CD4-positive, alpha-beta memory T cell (primary cell): ENCODE data around the gene RABEPK. TPM values are rescaled to one million over a fixed set of nuclear protein-coding genes. Genes with fewer than 3 reads are reported as not detected.
"Not testable (repeated sequence)": the region's sequence is repeated elsewhere in the genome, so short reads cannot be mapped to it uniquely, and the experiment has no call there.

Source experiments
- CTCF ChIA-PET: fragments of 350-600 bp; sonication (Branson Sonifier 250); formaldehyde crosslinking; loops from one replicate; lab custom pipeline; 2021; ENCODE audit warnings: inconsistent platforms; ENCODE audit not compliant: partially characterized antibody; lab: Charles Lee
- POLR2A ChIA-PET: fragments of 350-600 bp; sonication (Branson Sonifier 250); formaldehyde crosslinking; loops from one replicate; lab custom pipeline; 2021; ENCODE audit not compliant: partially characterized antibody; lab: Charles Lee
- DNase-seq, 5 donors: peaks; one replicate each; pipeline versions ENCODE4 v3.0.0 to v3.0.0-alpha.2; 2020 to 2022; ENCODE audit warnings: mixed read lengths in 1 of 5
- H3K27ac ChIP-seq: one replicate; pipeline ENCODE4 v1.7.0; 2013; ENCODE audit warnings: low read depth, low read length
- H3K27me3 ChIP-seq: 2 replicates; pipeline ENCODE4 v1.7.0; 2013; ENCODE audit warnings: mild to moderate bottlenecking, low read length, moderate library complexity; ENCODE audit not compliant: insufficient read depth
- H3K36me3 ChIP-seq: 2 replicates; pipeline ENCODE4 v1.7.0; 2013; ENCODE audit warnings: mild to moderate bottlenecking, low read length, moderate library complexity; ENCODE audit not compliant: insufficient read depth
- H3K4me1 ChIP-seq: 2 replicates; pipeline ENCODE4 v1.7.0; 2013; ENCODE audit warnings: mild to moderate bottlenecking, low read length, moderate library complexity; ENCODE audit not compliant: insufficient read depth
- H3K4me3 ChIP-seq, 2 donors: one replicate each; pipeline ENCODE4 v1.7.0; 2013; ENCODE audit warnings: low read length in 2 of 2, mild to moderate bottlenecking in 1 of 2
- H3K9me3 ChIP-seq, 2 donors: one replicate each; pipeline ENCODE4 v1.7.0; 2013; ENCODE audit warnings: low read length in 2 of 2, control low read depth in 1 of 2; ENCODE audit not compliant: control insufficient read depth in 1 of 2
- H3K27ac Mint-ChIP-seq, 7 donors: one replicate each; pipeline ENCODE4 v1.8.0; 2020 to 2021; ENCODE audit warnings: mixed read lengths in 7 of 7, mild to moderate bottlenecking in 6 of 7, inconsistent platforms in 3 of 7, moderate library complexity in 3 of 7
- H3K27me3 Mint-ChIP-seq, 2 donors: one replicate each; pipeline ENCODE4 v1.8.0; 2020 to 2021; ENCODE audit warnings: mixed read lengths in 2 of 2
- H3K36me3 Mint-ChIP-seq, 2 donors: one replicate each; pipeline ENCODE4 v1.8.0; 2020 to 2021; ENCODE audit warnings: mixed read lengths in 2 of 2, inconsistent platforms in 1 of 2, mild to moderate bottlenecking in 1 of 2
- H3K4me1 Mint-ChIP-seq, 4 donors: one replicate each; pipeline ENCODE4 v1.8.0; 2020 to 2021; ENCODE audit warnings: mixed read lengths in 4 of 4, mild to moderate bottlenecking in 1 of 4
- H3K4me3 Mint-ChIP-seq, 8 donors: one replicate each; pipeline ENCODE4 v1.8.0; 2020 to 2021; ENCODE audit warnings: mixed read lengths in 8 of 8, mild to moderate bottlenecking in 7 of 8, moderate library complexity in 6 of 8, inconsistent platforms in 3 of 8
- H3K9me3 Mint-ChIP-seq, 8 donors: one replicate each; pipeline ENCODE4 v1.8.0; 2020 to 2021; ENCODE audit warnings: mixed read lengths in 8 of 8, mild to moderate bottlenecking in 5 of 8, inconsistent platforms in 3 of 8, moderate library complexity in 1 of 8
- intact Hi-C: fragments of 100-400 bp; cut with micrococcal nuclease; formaldehyde crosslinking; loops from one replicate; pipeline ENCODE4 v1.15.1; 2023
- polyA plus RNA-seq, 2 donors: library from polyadenylated mRNA; unstranded; fragments of 300-500 nt; fragmentation: Illumina TruSeq; gene quantifications; one replicate each; pipeline ENCODE4 v1.2.3, GENCODE V29; 2021
- total RNA-seq, 2 experiments: library from RNA; stranded (reverse); gene quantifications; one replicate each; pipeline ENCODE4 v1.2.3, GENCODE V29; 2021

Gene RABEPK
- total and polyA plus RNA-seq, 4 experiments from 2014 or later = 12.2 to 43.3 (median 24.7) TPM

GRCh38 chr9:125180876-125181275, 19.5 kb upstream of the RABEPK start:
- POLR2A ChIA-PET = no interaction called here
- Mint-ChIP-seq H3K36me3 (peaks cover 29 to 38% of the 10 kb centered on the region in 2 donors), H3K9me3 (no peaks in the 10 kb centered on the region), H3K27me3 (no peaks in the 10 kb centered on the region), H3K4me3 (peak overlapping the region in 1 of 8 donors; percentile 6), H3K27ac (peak overlapping the region in 3 of 7 donors; percentile 19 to 33 (median 27)), H3K4me1 (peaks cover 51 to 85% (median 68%) of the 10 kb centered on the region in 4 donors)
- H3K4me1 ChIP-seq = peaks cover 53% of the 10 kb centered on the region
- no peak overlapping the region for H3K27ac ChIP-seq
- DNase-seq = no peak
- intact Hi-C loops = no loop called here
- H3K4me3 ChIP-seq = no peak overlapping the region
- H3K36me3 ChIP-seq = peaks cover 3% of the 10 kb centered on the region
- H3K27me3 ChIP-seq = no peaks in the 10 kb centered on the region
- CTCF ChIA-PET = no interaction called here
- H3K9me3 ChIP-seq = no peaks in the 10 kb centered on the region

GRCh38 chr9:125181756-125182155, 18.6 kb upstream of the RABEPK start:
- H3K27me3 Mint-ChIP-seq, H3K4me3 ChIP-seq, H3K9me3 ChIP-seq, H3K36me3 ChIP-seq, H3K9me3 Mint-ChIP-seq, H3K4me3 Mint-ChIP-seq, intact Hi-C loops, H3K27ac ChIP-seq, CTCF ChIA-PET, DNase-seq, H3K27me3 ChIP-seq: not testable (repeated sequence)
- H3K4me1 ChIP-seq = peaks cover 58% of the 10 kb centered on the region
- POLR2A ChIA-PET = interaction anchor here (0.7 kb wide), 1 partner anchor 13 kb away, joined by 4 read pairs; no protein-coding TSS in a partner anchor
- peaks cover 44 to 79% (median 61%) of the 10 kb centered on the region in 4 donors for H3K4me1 Mint-ChIP-seq
- peaks cover 29 to 34% of the 10 kb centered on the region in 2 donors for H3K36me3 Mint-ChIP-seq
- H3K27ac Mint-ChIP-seq = peak overlapping the region in 6 of 7 donors; percentile 12 to 84 (median 75)

- H3K36me3 ChIP-seq = peaks cover 3% of the 10 kb centered on the region
- peaks cover 44 to 82% (median 62%) of the 10 kb centered on the region in 4 donors for H3K4me1 Mint-ChIP-seq
- POLR2A ChIA-PET = interaction anchor here (1.3 kb wide), 1 partner anchor 57 kb away, joined by 3 read pairs; no protein-coding TSS in a partner anchor
Measured at GRCh38 chr9:125183054-125183453, 17.3 kb upstream of the RABEPK start.

GRCh38 chr9:125183561-125183960, 16.8 kb upstream of the RABEPK start:
- intact Hi-C loops = no loop called here
- Histone ChIP-seq H3K27ac (no peak overlapping the region), H3K27me3 (no peaks in the 10 kb centered on the region), H3K4me3 (no peak overlapping the region), H3K9me3 (no peaks in the 10 kb centered on the region), H3K4me1 (peaks cover 73% of the 10 kb centered on the region), H3K36me3 (peaks cover 3% of the 10 kb centered on the region)
- Mint-ChIP-seq H3K27me3 (no peaks in the 10 kb centered on the region), H3K36me3 (peaks cover 18 to 39% of the 10 kb centered on the region in 2 donors), H3K4me3 (peak overlapping the region in 1 of 8 donors; percentile 1), H3K27ac (peak overlapping the region in 6 of 7 donors; percentile 0 to 65 (median 10)), H3K4me1 (peaks cover 40 to 81% (median 60%) of the 10 kb centered on the region in 4 donors), H3K9me3 (no peaks in the 10 kb centered on the region)
- no peak for DNase-seq
- ChIA-PET POLR2A (no interaction called here), CTCF (no interaction called here)

More at GRCh38 chr9:125183054-125183453, 17.3 kb upstream of the RABEPK start:
- Histone ChIP-seq H3K27ac (no peak overlapping the region), H3K9me3 (no peaks in the 10 kb centered on the region), H3K27me3 (no peaks in the 10 kb centered on the region), H3K4me1 (peaks cover 70% of the 10 kb centered on the region), H3K4me3 (no peak overlapping the region)
- intact Hi-C loops = no loop called here
- Mint-ChIP-seq H3K4me3 (no peak overlapping the region), H3K36me3 (peaks cover 23 to 41% of the 10 kb centered on the region in 2 donors), H3K27ac (peak overlapping the region; percentile 0 to 41 (median 6)), H3K9me3 (no peaks in the 10 kb centered on the region), H3K27me3 (no peaks in the 10 kb centered on the region)
- CTCF ChIA-PET = no interaction called here
- no peak for DNase-seq

DNA sequence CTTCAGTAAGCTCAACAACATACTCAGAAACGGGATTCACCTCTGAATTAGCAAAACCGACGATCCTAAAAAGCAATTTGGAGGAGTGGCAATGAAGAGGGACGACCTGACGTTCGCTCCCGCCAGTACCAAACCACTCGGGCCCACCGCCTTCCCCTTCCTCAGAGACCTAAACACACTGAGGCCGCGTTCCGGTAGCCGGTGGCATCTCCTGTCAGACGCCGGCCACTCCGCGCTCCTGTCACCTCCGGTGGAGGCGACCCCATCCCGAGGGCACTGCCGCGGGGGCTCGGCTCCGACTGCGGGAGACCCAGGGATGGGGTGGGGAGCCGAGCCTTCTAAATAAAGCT, 11.4 kb upstream of the RABEPK start:
- H3K9me3 ChIP-seq = no peaks in the 10 kb centered on the region
- no peaks in the 10 kb centered on the region for H3K27me3 ChIP-seq
- H3K4me3 ChIP-seq = peak overlapping the region; percentile 81 to 84
- H3K36me3 ChIP-seq = no peaks in the 10 kb centered on the region
- peaks cover 76% of the 10 kb centered on the region for H3K4me1 ChIP-seq
- Mint-ChIP-seq H3K4me1 (peaks cover 18 to 71% (median 46%) of the 10 kb centered on the region in 4 donors), H3K9me3 (no peaks in the 10 kb centered on the region), H3K27ac (peak overlapping the region; percentile 89 to 97 (median 94)), H3K4me3 (peak overlapping the region; percentile 89 to 98 (median 94)), H3K27me3 (no peaks in the 10 kb centered on the region), H3K36me3 (peaks cover 0 to 25% of the 10 kb centered on the region in 2 donors)
- POLR2A ChIA-PET = interaction anchor here (1.2 to 4.3 kb wide), 3 partner anchors 11 to 52 kb away, joined by 4 to 61 read pairs (median 34); partner anchors contain the start of genes HSPA5, RABEPK and SCAI
- peak overlapping the region; percentile 97 for H3K27ac ChIP-seq
- peak in 4 of 5 donors; percentile 26 to 57 (median 32) for DNase-seq
- intact Hi-C loops = loop anchor here (1.0 to 2.0 kb wide), 6 partner anchors 46 to 418 kb away; partner anchors contain the start of genes GAPVD1, GOLGA1, HSPA5 and NR6A1
- CTCF ChIA-PET = interaction anchor here (0.7 to 1.5 kb wide), 2 partner anchors 13 to 337 kb away, joined by 3 read pairs; no protein-coding TSS in a partner anchor

DNA sequence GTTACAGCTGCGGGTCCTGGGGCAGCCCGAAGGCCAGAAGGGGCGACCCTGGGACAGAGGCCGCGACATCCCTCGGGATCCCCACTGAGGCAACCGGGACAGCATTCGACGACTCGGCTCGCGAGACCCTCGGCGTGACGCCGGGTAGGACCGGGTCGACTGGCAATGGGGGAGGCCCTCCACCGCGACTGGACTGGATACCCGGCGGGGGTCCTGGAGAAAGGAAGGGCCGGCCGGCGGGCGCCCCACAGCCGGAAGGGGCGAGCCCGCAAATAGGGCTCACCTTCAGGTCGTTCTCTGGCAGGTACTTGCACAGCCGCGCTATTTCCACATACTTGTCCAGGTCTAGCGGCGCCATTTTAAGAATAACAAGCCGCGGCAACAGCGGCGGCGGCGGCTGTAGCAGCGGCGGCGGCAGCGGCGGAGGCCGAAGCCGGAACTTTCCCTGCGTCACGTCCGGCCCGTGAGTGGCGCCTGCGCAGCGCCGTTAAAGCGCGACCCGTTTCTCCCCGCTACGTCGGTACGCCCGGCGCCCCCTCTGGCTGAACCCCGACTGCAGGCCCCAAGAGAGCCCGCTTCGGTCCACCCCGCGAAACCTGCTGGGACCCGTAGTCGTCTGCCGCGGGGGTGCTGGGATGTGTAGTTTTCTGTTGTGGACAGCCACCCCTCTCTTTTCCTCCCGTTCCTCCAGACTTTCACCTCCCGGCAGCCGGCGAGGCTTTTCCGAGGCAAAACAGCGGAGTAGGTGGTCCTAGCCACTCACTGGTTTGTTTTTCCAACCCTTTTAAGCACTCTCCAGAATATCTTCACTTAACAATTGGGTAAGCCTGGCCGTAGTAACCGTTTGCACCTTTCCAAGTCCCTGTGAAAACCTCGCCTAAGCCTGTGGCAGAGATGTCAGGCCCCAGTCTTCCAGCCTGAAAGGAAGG, 10.7 kb upstream of the RABEPK start, which contains the start of gene PPP6C:
Gene PPP6C (minus strand): TSS at position 443 of the 929 bp plus-strand sequence. CDS start 85 bp downstream, at position 358.
- H3K4me3 Mint-ChIP-seq = peak within 1 kb of the TSS; percentile 89 to 98 (median 94)
- H3K27me3 Mint-ChIP-seq = no peaks in the 10 kb centered on the region
- H3K4me1 Mint-ChIP-seq = peaks cover 20 to 75% (median 48%) of the 10 kb centered on the region in 4 donors
- ChIA-PET POLR2A (interaction anchor here (0.8 to 4.3 kb wide), 9 partner anchors 10 to 419 kb away, joined by 3 to 61 read pairs (median 4); partner anchors contain the start of genes ARPC5L, HSPA5, NR6A1 and RABEPK), CTCF (interaction anchor here (1.4 to 2.8 kb wide), 3 partner anchors 10 to 52 kb away, joined by 3 to 20 read pairs (median 10); partner anchors contain the start of genes HSPA5 and RABEPK)
- Histone ChIP-seq H3K36me3 (no peaks in the 10 kb centered on the region), H3K9me3 (no peaks in the 10 kb centered on the region), H3K27me3 (no peaks in the 10 kb centered on the region), H3K4me1 (peaks cover 81% of the 10 kb centered on the region), H3K27ac (peak within 1 kb of the TSS; percentile 97), H3K4me3 (peak within 1 kb of the TSS; percentile 84 to 100)
- H3K36me3 Mint-ChIP-seq = peaks cover 0 to 25% of the 10 kb centered on the region in 2 donors
- intact Hi-C loops = loop anchor here (1.0 to 2.0 kb wide), 6 partner anchors 46 to 419 kb away; partner anchors contain the start of genes GAPVD1, GOLGA1, HSPA5 and NR6A1
- H3K27ac Mint-ChIP-seq = peak within 1 kb of the TSS; percentile 89 to 97 (median 94)
- H3K9me3 Mint-ChIP-seq = no peaks in the 10 kb centered on the region
- peak; percentile 95 to 98 (median 96) for DNase-seq
